Choroid plexus epithelial cell (primary cell): ENCODE data around the gene CELF4.

Source experiments
- DNase-seq: peaks from one replicate; pipeline ENCODE4 v3.0.0-alpha.2; 2010; ENCODE audit warnings: low read depth
- H3K4me3 ChIP-seq: 2 replicates; pipeline ENCODE4 v1.5.1; 2011; ENCODE audit warnings: low read depth, mild to moderate bottlenecking, control low read depth, low read length, moderate library complexity
- CTCF ChIP-seq: conservative IDR thresholded peaks from 2 replicates; pipeline ENCODE4 v1.5.1; 2011; ENCODE audit warnings: low read depth, mild to moderate bottlenecking, control low read depth, inconsistent platforms, low read length, moderate library complexity

CELF4 gene

DNA sequence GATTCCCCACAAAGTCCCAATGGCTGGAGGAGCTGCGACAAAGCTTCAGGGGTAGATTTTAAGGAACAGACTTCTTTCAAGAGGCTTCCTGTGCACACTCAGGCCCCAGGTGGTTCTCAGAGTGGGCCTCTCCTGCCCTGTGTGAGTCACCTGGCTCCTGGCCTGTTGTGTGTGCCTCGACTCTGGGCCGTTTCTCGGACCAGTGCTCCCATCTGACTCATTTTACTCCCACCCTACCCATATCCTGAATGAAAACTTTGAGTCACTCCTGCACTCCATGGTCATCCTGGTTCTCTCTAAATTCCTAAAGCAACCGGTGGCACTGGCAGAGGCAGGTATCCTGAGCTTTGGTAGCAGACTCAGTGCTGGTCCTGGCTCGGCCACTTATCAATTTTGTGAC is 84.1 kb downstream of the CELF4 start:
- no peak for TF ChIP-seq CTCF
- no peak for DNase-seq
- no peak overlapping the region for H3K4me3 ChIP-seq

- DNase-seq: no peak
- H3K4me3 ChIP-seq: no peak overlapping the region
- no peak for TF ChIP-seq CTCF
These were observed 84.5 kb downstream of the CELF4 start for GRCh38 chr18:37481072-37481471.

- no peak overlapping the region for H3K4me3 ChIP-seq
- no peak for DNase-seq
- no peak for TF ChIP-seq CTCF
These were observed 88.8 kb downstream of the CELF4 start for GRCh38 chr18:37476611-37477295.

GRCh38 chr18:37476182-37476581 is 89.4 kb downstream of the CELF4 start:
- DNase-seq: peak; percentile 2

GRCh38 chr18:37473195-37473840 is 92.3 kb downstream of the CELF4 start:
- TF ChIP-seq CTCF: no peak
- DNase-seq: no peak
- no peak overlapping the region for H3K4me3 ChIP-seq

More at GRCh38 chr18:37476182-37476581, 89.4 kb downstream of the CELF4 start:
- peak; percentile 33 for TF ChIP-seq CTCF
- no peak overlapping the region for H3K4me3 ChIP-seq

- no peak for DNase-seq
- no peak overlapping the region for H3K4me3 ChIP-seq
- TF ChIP-seq CTCF: no peak
These were observed 94.0 kb downstream of the CELF4 start for GRCh38 chr18:37471637-37472036.

DNA sequence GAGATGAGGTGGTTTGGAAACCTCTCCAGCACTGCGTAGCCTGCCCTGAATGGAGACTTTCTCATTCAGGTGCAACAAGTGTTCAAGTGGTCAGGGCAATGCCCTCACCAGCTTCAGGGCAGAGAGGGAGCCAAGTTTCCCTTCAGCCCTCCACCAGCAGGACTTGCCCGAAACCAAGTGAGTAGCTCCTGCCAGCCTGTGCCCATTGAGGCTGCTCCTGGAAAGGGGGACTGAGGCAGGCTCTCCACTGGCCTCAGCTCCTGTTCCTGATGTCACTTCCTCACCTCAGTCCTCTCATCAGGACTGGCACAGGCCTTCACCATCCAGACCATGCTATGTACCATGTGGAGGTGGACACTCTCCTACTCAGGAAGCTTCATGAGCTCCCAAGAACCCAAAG is 94.6 kb downstream of the CELF4 start:
- no peak for DNase-seq
- no peak overlapping the region for H3K4me3 ChIP-seq
- no peak for TF ChIP-seq CTCF
